K562 (cell line): ENCODE results near the gene PAK1IP1. TPM values are rescaled to one million over a fixed set of nuclear protein-coding genes. Genes with fewer than 3 reads are reported as not detected.

Experiments used
- BDP1 ChIP-seq: IDR thresholded peaks from 3 replicates; pipeline ENCODE4 v1.6.1; 2011; ENCODE audit not compliant: insufficient read length, insufficient read depth
- CBX3 ChIP-seq, 2 experiments: IDR thresholded peaks; 1 replicate in 1 of 2; 2 replicates in 1 of 2; pipeline ENCODE4 v1.6.1; 2012; ENCODE audit warnings: inconsistent platforms in 2 of 2, low read length in 2 of 2, borderline replicate concordance in 1 of 2, control low read depth in 1 of 2
- HMG20A ChIP-seq: fragments of 450-650 bp; formaldehyde crosslinking; conservative IDR thresholded peaks from 2 replicates; pipeline ENCODE4 v1.4.0; 2020; ENCODE audit warnings: mild to moderate bottlenecking, mixed read lengths
- JUN ChIP-seq, 2 experiments: sonication (generic) in 1 of 2; formaldehyde crosslinking in 1 of 2; IDR thresholded peaks; 2 replicates each; pipeline versions ENCODE4 v1.6.1 to v1.8.0; 2012 to 2022; ENCODE audit warnings: borderline replicate concordance in 2 of 2, mild to moderate bottlenecking in 2 of 2, improper control_type of control experiment in 1 of 2, low read depth in 1 of 2, low read length in 1 of 2, missing genetic modification reagents in 1 of 2
- MED1 ChIP-seq: sonication (generic); formaldehyde crosslinking; IDR thresholded peaks from 2 replicates; pipeline ENCODE4 v1.8.1; 2023; ENCODE audit warnings: missing genetic modification reagents, borderline replicate concordance
- MEF2D ChIP-seq: conservative IDR thresholded peaks from 2 replicates; pipeline ENCODE4 v1.6.1; 2016; ENCODE audit warnings: low read depth, missing genetic modification characterization, missing compliant biosample characterization
- PHB ChIP-seq: fragments of 250-450 bp; sonication (Bioruptor Pico); IDR thresholded peaks from 2 replicates; pipeline ENCODE4 v1.5.0; 2021
- POLR2H ChIP-seq: IDR thresholded peaks from 2 replicates; pipeline ENCODE4 v1.6.1; 2016; ENCODE audit warnings: missing genetic modification characterization, low read depth, mild to moderate bottlenecking, control low read depth, missing compliant biosample characterization, moderate library complexity
- RBM15 ChIP-seq: fragments of 200-400 bp; formaldehyde crosslinking; IDR thresholded peaks from 2 replicates; pipeline ENCODE4 v1.6.1; 2018; ENCODE audit warnings: mild to moderate bottlenecking, low read length, moderate library complexity; ENCODE audit not compliant: insufficient read depth
- RBM39 ChIP-seq: fragments of 200-400 bp; formaldehyde crosslinking; optimal IDR thresholded peaks from 2 replicates; pipeline ENCODE3; 2018; ENCODE audit warnings: low read depth, low read length
- RNF2 ChIP-seq: sonication (generic); IDR thresholded peaks from 2 replicates; pipeline ENCODE4 v1.6.1; 2016
- SMAD4 ChIP-seq: fragments of 250-450 bp; sonication (Bioruptor Pico); conservative IDR thresholded peaks from 2 replicates; pipeline ENCODE4 v1.8.0; 2021; ENCODE audit warnings: inconsistent platforms, mild to moderate bottlenecking, moderate library complexity
- TAF15 ChIP-seq: fragments of 200-400 bp; formaldehyde crosslinking; IDR thresholded peaks from 2 replicates; pipeline ENCODE4 v1.6.1; 2017; ENCODE audit warnings: mild to moderate bottlenecking, low read depth, low read length, moderate library complexity
- TAF7 ChIP-seq: fragments of 450-650 bp; IDR thresholded peaks from 2 replicates; pipeline ENCODE4 v1.6.1; 2016; ENCODE audit warnings: missing genetic modification characterization, missing compliant biosample characterization
- U2AF2 ChIP-seq: fragments of 200-400 bp; formaldehyde crosslinking; optimal IDR thresholded peaks from 2 replicates; pipeline ENCODE3; 2017; ENCODE audit warnings: low read depth, mild to moderate bottlenecking, low read length
- ZNF79 ChIP-seq: fragments of 250-450 bp; sonication (Bioruptor Pico); IDR thresholded peaks from 2 replicates; pipeline ENCODE4 v1.4.0; 2020; ENCODE audit warnings: low read depth, mild to moderate bottlenecking, moderate library complexity
- polyA plus RNA-seq, 8 experiments: library from polyadenylated mRNA; depleted of rRNA in 4 of 8; stranded (reverse) in 5 of 8; unstranded in 3 of 8; fragments of >200 nt; fragmentation: Nextera tagmentation in 2 of 8; fragmentation: Illumina TruSeq in 1 of 8; extraction: Ambion mirVana in 2 of 8; extraction: Trizol in 1 of 8; gene quantifications; 2 replicates each; pipeline versions ENCODE4 v1.2.1 to v1.2.3, GENCODE V29; 2011 to 2014; ENCODE audit warnings: inconsistent platforms in 1 of 8, missing spikeins in 1 of 8
- total RNA-seq, 7 experiments: library from RNA; depleted of rRNA in 6 of 7; stranded (reverse); fragments of >200 nt in 6 of 7; fragmentation: Illumina TruSeq in 2 of 7; extraction: Trizol in 2 of 7; gene quantifications; 2 replicates each; pipeline versions ENCODE4 v1.2.1 to v1.2.3, GENCODE V29; 2011 to 2021; ENCODE audit warnings: low replicate concordance in 1 of 7
- TF ChIP-seq, protein P1 (sequence below): fragments of 250-450 bp; sonication (Bioruptor Pico); IDR thresholded peaks from 2 replicates; pipeline ENCODE4 v1.4.0; 2020
- TF ChIP-seq, protein P2 (sequence below): fragments of 450-650 bp; formaldehyde crosslinking; IDR thresholded peaks from 2 replicates; pipeline ENCODE4 v1.4.0; 2020; ENCODE audit warnings: mild to moderate bottlenecking, moderate library complexity
- TF ChIP-seq, protein P3 (sequence below), 2 experiments: IDR thresholded peaks; 2 replicates each; pipeline ENCODE4 v1.6.1; 2011; ENCODE audit warnings: borderline replicate concordance in 1 of 2, control low read depth in 1 of 2, low read depth in 1 of 2, low read length in 1 of 2, mild to moderate bottlenecking in 1 of 2, mixed read lengths in 1 of 2, moderate library complexity in 1 of 2; ENCODE audit not compliant: insufficient read depth in 1 of 2, insufficient read length in 1 of 2, poor library complexity in 1 of 2, severe bottlenecking in 1 of 2; ENCODE audit errors: extremely low read depth in 1 of 2
- TF ChIP-seq, protein P4 (sequence below): IDR thresholded peaks from 2 replicates; pipeline ENCODE4 v1.6.1; 2014; ENCODE audit warnings: antibody characterized with exemption

The PAK1IP1 gene
- total and polyA plus RNA-seq, 9 of the 15 experiments (the other 6 are each of a cell fraction or from before 2014, with no cell fraction given), result 50.0 to 200 (median 87.0) TPM

DNA sequence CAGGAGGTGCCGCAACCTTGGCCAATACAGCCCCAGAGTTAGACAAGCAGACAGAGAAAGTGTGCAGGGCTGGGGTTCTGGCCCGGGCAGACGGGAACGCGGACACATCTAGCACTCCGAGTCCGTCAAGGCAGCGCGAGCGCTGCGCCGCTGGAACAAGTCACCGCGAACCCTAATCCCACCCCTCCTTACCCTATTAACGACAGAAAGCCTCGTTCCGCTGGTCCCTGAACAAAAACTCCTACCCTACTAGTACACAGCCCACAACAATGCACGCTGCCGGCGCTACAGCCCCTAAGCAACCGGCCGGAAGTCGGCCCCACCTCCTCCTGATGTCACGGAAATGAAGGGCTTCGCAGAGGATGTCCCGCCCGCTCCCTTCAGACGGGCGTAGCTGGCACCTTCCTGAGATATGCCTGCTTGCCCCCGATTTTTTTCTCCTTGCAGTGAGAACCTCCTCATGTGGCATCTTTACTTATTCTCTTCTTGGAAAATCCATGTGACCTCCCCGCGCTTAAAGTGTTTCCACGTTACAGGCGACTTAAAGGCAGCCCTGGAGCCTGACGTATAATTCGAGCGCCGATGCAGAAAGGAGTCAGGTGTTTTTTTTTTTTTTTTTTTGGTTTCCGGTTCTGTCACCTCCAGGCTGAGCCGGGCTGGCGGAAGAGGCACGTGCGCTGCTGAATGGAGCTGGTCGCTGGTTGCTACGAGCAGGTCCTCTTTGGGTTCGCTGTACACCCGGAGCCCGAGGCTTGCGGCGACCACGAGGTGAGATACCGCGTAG is at the start of gene PAK1IP1, which contains the start of gene C6orf52 (continued):
- TF ChIP-seq, protein P1, sequence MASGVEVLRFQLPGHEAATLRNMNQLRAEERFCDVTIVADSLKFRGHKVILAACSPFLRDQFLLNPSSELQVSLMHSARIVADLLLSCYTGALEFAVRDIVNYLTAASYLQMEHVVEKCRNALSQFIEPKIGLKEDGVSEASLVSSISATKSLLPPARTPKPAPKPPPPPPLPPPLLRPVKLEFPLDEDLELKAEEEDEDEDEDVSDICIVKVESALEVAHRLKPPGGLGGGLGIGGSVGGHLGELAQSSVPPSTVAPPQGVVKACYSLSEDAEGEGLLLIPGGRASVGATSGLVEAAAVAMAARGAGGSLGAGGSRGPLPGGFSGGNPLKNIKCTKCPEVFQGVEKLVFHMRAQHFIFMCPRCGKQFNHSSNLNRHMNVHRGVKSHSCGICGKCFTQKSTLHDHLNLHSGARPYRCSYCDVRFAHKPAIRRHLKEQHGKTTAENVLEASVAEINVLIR, result peak; percentile 98
- TF ChIP-seq, protein P2, sequence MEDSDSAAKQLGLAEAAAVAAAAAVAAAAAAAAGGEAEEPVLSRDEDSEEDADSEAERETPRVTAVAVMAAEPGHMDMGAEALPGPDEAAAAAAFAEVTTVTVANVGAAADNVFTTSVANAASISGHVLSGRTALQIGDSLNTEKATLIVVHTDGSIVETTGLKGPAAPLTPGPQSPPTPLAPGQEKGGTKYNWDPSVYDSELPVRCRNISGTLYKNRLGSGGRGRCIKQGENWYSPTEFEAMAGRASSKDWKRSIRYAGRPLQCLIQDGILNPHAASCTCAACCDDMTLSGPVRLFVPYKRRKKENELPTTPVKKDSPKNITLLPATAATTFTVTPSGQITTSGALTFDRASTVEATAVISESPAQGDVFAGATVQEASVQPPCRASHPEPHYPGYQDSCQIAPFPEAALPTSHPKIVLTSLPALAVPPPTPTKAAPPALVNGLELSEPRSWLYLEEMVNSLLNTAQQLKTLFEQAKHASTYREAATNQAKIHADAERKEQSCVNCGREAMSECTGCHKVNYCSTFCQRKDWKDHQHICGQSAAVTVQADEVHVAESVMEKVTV, result peak; percentile 41; the same call in 1 of the 2 replicates
- TF ChIP-seq BDP1, result no peak
- TF ChIP-seq U2AF2, result no peak
- peak; percentile 44 for TF ChIP-seq SMAD4 (CRISPR knock-in tag)
- peak; percentile 78 for TF ChIP-seq POLR2H (tag)
- TF ChIP-seq, protein P3, sequence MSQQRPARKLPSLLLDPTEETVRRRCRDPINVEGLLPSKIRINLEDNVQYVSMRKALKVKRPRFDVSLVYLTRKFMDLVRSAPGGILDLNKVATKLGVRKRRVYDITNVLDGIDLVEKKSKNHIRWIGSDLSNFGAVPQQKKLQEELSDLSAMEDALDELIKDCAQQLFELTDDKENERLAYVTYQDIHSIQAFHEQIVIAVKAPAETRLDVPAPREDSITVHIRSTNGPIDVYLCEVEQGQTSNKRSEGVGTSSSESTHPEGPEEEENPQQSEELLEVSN (IDR thresholded peaks at IDR 0.05; ENCODE audit: borderline replicate concordance in 1 of 2, extremely low read depth in 1 of 2, insufficient read depth in 1 of 2, insufficient read length in 1 of 2, low read depth in 1 of 2, low read length in 1 of 2, poor library complexity in 1 of 2, severe bottlenecking in 1 of 2), result peak; percentile 39 to 68
- TF ChIP-seq HMG20A (CRISPR knock-in tag), result no peak
- peak in 1 of 2 experiments; percentile 94; a peak in 2 of 3 replicates for TF ChIP-seq CBX3 (IDR thresholded peaks at IDR 0.05; ENCODE audit: borderline replicate concordance in 1 of 2, low read length in 2 of 2)
- no peak; the same call in 1 of the 2 replicates for TF ChIP-seq RNF2
- TF ChIP-seq JUN (IDR thresholded peaks at IDR 0.05; ENCODE audit: borderline replicate concordance, low read depth, low read length), result peak; percentile 85; the same call in 1 of the 2 replicates
- TF ChIP-seq JUN (CRISPR knock-in tag; IDR thresholded peaks at IDR 0.05; ENCODE audit: borderline replicate concordance), result no peak
- TF ChIP-seq ZNF79, result no peak
- peak; percentile 58; the same call in 1 of the 2 replicates for TF ChIP-seq MEF2D (tag)
- no peak for TF ChIP-seq MED1 (CRISPR knock-in tag)
- peak; percentile 42 for TF ChIP-seq RBM39
- peak; percentile 76 for TF ChIP-seq TAF7 (tag)
- TF ChIP-seq, protein P4, sequence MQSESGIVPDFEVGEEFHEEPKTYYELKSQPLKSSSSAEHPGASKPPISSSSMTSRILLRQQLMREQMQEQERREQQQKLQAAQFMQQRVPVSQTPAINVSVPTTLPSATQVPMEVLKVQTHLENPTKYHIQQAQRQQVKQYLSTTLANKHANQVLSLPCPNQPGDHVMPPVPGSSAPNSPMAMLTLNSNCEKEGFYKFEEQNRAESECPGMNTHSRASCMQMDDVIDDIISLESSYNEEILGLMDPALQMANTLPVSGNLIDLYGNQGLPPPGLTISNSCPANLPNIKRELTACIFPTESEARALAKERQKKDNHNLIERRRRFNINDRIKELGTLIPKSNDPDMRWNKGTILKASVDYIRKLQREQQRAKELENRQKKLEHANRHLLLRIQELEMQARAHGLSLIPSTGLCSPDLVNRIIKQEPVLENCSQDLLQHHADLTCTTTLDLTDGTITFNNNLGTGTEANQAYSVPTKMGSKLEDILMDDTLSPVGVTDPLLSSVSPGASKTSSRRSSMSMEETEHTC, result peak; percentile 87
- TF ChIP-seq TAF15, result no peak
- TF ChIP-seq PHB, result 0 out of 2 replicates have a peak, but pooled peaks have one; percentile 37
- TF ChIP-seq RBM15, result no peak
